HG02970 (cell line): ENCODE measurements around the gene SIPA1L2.

Experiments
- ATAC-seq: cut with Tn5 transposase; IDR thresholded peaks from one replicate; pipeline ENCODE4 v1.9.1; 2021; ENCODE audit warnings: mild to moderate bottlenecking, moderate library complexity, moderate number of reproducible peaks; ENCODE audit not compliant: unreplicated experiment, low FRiP score

The SIPA1L2 gene

GRCh38 chr1:232630047-232630893, at the start of gene SIPA1L2:
Gene SIPA1L2, minus strand, starts transcription at chr1:232630133. Its CDS starts 114,794 bp downstream, at chr1:232515339.
- ATAC-seq = peak; percentile 99

GRCh38 chr1:232678185-232678886, 48.4 kb upstream of the SIPA1L2 start:
- no peak for ATAC-seq

GRCh38 chr1:232676307-232676706, 46.4 kb upstream of the SIPA1L2 start:
- no peak for ATAC-seq

GRCh38 chr1:232675898-232676297, 46.0 kb upstream of the SIPA1L2 start:
- ATAC-seq = no peak

GRCh38 chr1:232675260-232675659, 45.3 kb upstream of the SIPA1L2 start:
- ATAC-seq = no peak

GRCh38 chr1:232673256-232673655, 43.3 kb upstream of the SIPA1L2 start:
- ATAC-seq = no peak

GRCh38 chr1:232669981-232670747, 40.2 kb upstream of the SIPA1L2 start:
- no peak for ATAC-seq

- no peak for ATAC-seq
Observed at GRCh38 chr1:232667778-232668165, 37.8 kb upstream of the SIPA1L2 start.

GRCh38 chr1:232667094-232667777, 37.3 kb upstream of the SIPA1L2 start:
- no peak for ATAC-seq

- ATAC-seq = no peak
Observed at GRCh38 chr1:232664844-232665777, 35.2 kb upstream of the SIPA1L2 start.

- no peak for ATAC-seq
Observed at GRCh38 chr1:232662910-232663309, 33.0 kb upstream of the SIPA1L2 start.

- no peak for ATAC-seq
Observed at GRCh38 chr1:232658386-232658785, 28.5 kb upstream of the SIPA1L2 start.

- no peak for ATAC-seq
Observed at GRCh38 chr1:232657426-232658005, 27.6 kb upstream of the SIPA1L2 start.

GRCh38 chr1:232655746-232656085, 25.8 kb upstream of the SIPA1L2 start:
- no peak for ATAC-seq

GRCh38 chr1:232655028-232655745, 25.3 kb upstream of the SIPA1L2 start:
- ATAC-seq = peak; percentile 76

- ATAC-seq = no peak
Observed at GRCh38 chr1:232653789-232654188, 23.9 kb upstream of the SIPA1L2 start.

- ATAC-seq = no peak
Observed at GRCh38 chr1:232650845-232651244, 20.9 kb upstream of the SIPA1L2 start.

GRCh38 chr1:232650418-232650817, 20.5 kb upstream of the SIPA1L2 start:
- no peak for ATAC-seq
